Gastrocnemius medialis (tissue), 4 donors: Measurements from ENCODE around the gene STAG1. TPM values are rescaled to one million over a fixed set of nuclear protein-coding genes. Genes with fewer than 3 reads are reported as not detected.

Experiments
- ATAC-seq, 2 donors: fragments of 150-250 bp; one replicate each; pipeline ENCODE4 v1.9.1; 2016
- DNase-seq, 2 donors: peaks; one replicate each; pipeline ENCODE4 v3.0.0-alpha.2; 2019
- H3K27ac ChIP-seq, 4 donors: fragments of 200-600 bp; sonication (generic); 1 replicate in 1 of 4; 2 replicates in 3 of 4; pipeline ENCODE4 v1.5.1; 2016 to 2018; ENCODE audit warnings: mild to moderate bottlenecking in 2 of 4, moderate library complexity in 1 of 4
- H3K27me3 ChIP-seq, 3 donors: fragments of 200-600 bp; sonication (generic) in 2 of 3; 1 replicate in 1 of 3; 2 replicates in 2 of 3; pipeline versions ENCODE4 v1.5.1 to v1.6.0; 2016 to 2019; ENCODE audit warnings: mild to moderate bottlenecking in 1 of 3, moderate library complexity in 1 of 3
- H3K36me3 ChIP-seq, 2 donors: fragments of 200-600 bp; sonication (generic) in 1 of 2; one replicate each; pipeline ENCODE4 v1.5.1; 2017 to 2018
- H3K4me1 ChIP-seq, 2 donors: fragments of 200-600 bp; sonication (generic) in 1 of 2; one replicate each; pipeline ENCODE4 v1.5.1; 2016 to 2017; ENCODE audit warnings: mild to moderate bottlenecking in 2 of 2
- H3K4me3 ChIP-seq, 4 donors: fragments of 200-600 bp; sonication (generic) in 3 of 4; 1 replicate in 1 of 4; 2 replicates in 3 of 4; pipeline ENCODE4 v1.5.1; 2016 to 2019; ENCODE audit warnings: mild to moderate bottlenecking in 2 of 4
- H3K9me3 ChIP-seq, 3 donors: fragments of 200-600 bp; sonication (generic) in 2 of 3; 1 replicate in 1 of 3; 2 replicates in 2 of 3; pipeline ENCODE4 v1.5.1; 2016 to 2019
- POLR2A ChIP-seq, 2 donors: fragments of 450-650 bp; IDR thresholded peaks; one replicate each; pipeline ENCODE4 v1.6.1; 2017; ENCODE audit warnings: antibody characterized with exemption in 2 of 2, mild to moderate bottlenecking in 2 of 2, moderate library complexity in 2 of 2
- in situ Hi-C, 4 donors: fragments of 200-750 bp; cut with MboI; loops; one replicate each; pipeline versions ENCODE4 v1.15.0 to v1.8.0; 2017; ENCODE audit warnings: low sequenced_read_pairs in 4 of 4
- intact Hi-C: fragments of 100-400 bp; cut with DNase I; formaldehyde crosslinking; loops from one replicate; pipeline ENCODE4 v1.15.1; 2023; ENCODE audit warnings: low total_unique reads
- total RNA-seq, 4 donors: library from RNA; depleted of rRNA; stranded (reverse); fragments of >200 nt; gene quantifications; one replicate each; pipeline versions ENCODE4 v1.1.0 to v1.2.3, GENCODE V29; 2016
- TF ChIP-seq, protein P1 (sequence below), 5 experiments: fragments of 450-650 bp in 3 of 5; fragments of 200-600 bp in 2 of 5; sonication (generic) in 2 of 5; IDR thresholded peaks in 4 of 5; conservative IDR thresholded peaks in 1 of 5; 1 replicate in 4 of 5; 2 replicates in 1 of 5; pipeline ENCODE4 v1.5.1; 2016 to 2019; ENCODE audit warnings: antibody characterized with exemption in 5 of 5, mild to moderate bottlenecking in 3 of 5, moderate library complexity in 3 of 5

STAG1 gene
- total RNA-seq, 4 donors from 2014 or later, result 22.2 to 26.2 (median 23.7) TPM

DNA sequence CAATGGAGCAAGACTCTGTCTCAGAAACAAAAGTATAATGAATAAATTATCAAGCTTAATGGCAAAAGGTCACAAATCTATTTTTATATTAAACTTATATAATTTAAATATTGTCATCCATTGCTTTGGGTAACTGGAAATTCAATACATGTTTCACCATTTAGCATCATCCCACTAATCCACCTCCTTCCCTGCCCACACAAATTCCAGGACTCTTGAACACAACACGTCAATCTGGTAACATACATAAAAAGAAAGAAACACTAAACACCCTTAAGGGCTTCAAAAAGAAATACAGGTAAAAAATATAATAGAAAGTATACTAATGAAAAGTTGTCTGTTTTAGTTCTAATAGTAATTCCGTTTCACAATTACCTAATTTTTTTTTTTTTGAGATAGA is 149.4 kb downstream of the STAG1 start:
- TF ChIP-seq, protein P1, sequence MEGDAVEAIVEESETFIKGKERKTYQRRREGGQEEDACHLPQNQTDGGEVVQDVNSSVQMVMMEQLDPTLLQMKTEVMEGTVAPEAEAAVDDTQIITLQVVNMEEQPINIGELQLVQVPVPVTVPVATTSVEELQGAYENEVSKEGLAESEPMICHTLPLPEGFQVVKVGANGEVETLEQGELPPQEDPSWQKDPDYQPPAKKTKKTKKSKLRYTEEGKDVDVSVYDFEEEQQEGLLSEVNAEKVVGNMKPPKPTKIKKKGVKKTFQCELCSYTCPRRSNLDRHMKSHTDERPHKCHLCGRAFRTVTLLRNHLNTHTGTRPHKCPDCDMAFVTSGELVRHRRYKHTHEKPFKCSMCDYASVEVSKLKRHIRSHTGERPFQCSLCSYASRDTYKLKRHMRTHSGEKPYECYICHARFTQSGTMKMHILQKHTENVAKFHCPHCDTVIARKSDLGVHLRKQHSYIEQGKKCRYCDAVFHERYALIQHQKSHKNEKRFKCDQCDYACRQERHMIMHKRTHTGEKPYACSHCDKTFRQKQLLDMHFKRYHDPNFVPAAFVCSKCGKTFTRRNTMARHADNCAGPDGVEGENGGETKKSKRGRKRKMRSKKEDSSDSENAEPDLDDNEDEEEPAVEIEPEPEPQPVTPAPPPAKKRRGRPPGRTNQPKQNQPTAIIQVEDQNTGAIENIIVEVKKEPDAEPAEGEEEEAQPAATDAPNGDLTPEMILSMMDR (IDR thresholded peaks at IDR 0.05 in 4 of 5, conservative IDR thresholded peaks at IDR 0.05 in 1 of 5), result no peak
- TF ChIP-seq POLR2A (IDR thresholded peaks at IDR 0.05), result no peak
- Histone ChIP-seq H3K4me3 (no peak overlapping the region), H3K36me3 (peaks cover 0 to 5% of the 10 kb centered on the region in 2 donors), H3K4me1 (no peaks in the 10 kb centered on the region), H3K9me3 (no peaks in the 10 kb centered on the region), H3K27me3 (no peaks in the 10 kb centered on the region), H3K27ac (no peak overlapping the region)
- ATAC-seq (no peak), DNase-seq (no peak)
- intact Hi-C loops (no loop called here), in situ Hi-C loops (no loop called here)

DNA sequence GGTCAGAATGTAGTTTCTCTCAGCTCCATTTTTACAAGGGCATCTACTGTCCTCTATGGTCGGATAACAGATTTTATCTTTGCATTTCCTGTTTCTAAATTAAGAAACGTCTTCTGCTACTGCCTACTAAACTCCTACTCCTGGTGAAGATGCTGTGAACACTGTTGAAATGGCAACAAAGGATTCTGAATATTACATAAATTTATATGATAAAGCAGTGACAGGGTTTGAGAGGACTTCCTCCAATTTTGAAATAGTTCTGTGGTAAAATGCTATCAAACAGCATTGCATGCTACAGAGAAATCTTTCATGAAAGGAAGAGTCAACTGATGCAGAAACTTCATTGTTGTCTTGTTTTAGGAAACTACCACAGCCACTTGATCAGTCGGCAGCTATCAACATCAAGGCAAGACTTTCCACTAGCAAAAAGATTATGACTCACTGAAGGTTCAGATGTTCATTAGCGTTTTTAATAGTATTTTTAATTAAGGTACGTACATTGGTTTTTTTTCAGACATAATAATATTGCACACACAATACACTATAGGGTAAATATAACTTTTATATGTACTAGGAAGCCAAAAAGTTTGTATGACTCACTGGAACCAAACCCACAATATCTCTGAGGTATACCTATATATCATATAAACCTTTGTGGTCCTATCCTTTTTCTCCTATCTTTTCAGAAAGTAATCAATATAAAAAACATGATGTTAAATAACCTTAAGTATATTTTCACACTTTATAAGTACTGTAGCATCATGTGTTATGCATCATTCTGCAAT is 156.1 kb downstream of the STAG1 start:
- intact Hi-C loops, result no loop called here
- Histone ChIP-seq H3K27ac (no peak overlapping the region), H3K9me3 (no peaks in the 10 kb centered on the region), H3K27me3 (no peaks in the 10 kb centered on the region), H3K36me3 (no peaks in the 10 kb centered on the region), H3K4me3 (no peak overlapping the region), H3K4me1 (peaks cover 2 to 7% of the 10 kb centered on the region in 2 donors)
- DNase-seq, result no peak
- in situ Hi-C loops, result no loop called here
- TF ChIP-seq POLR2A (IDR thresholded peaks at IDR 0.05), result no peak
- TF ChIP-seq, protein P1 (IDR thresholded peaks at IDR 0.05 in 4 of 5, conservative IDR thresholded peaks at IDR 0.05 in 1 of 5), result no peak
- no peak for ATAC-seq

DNA sequence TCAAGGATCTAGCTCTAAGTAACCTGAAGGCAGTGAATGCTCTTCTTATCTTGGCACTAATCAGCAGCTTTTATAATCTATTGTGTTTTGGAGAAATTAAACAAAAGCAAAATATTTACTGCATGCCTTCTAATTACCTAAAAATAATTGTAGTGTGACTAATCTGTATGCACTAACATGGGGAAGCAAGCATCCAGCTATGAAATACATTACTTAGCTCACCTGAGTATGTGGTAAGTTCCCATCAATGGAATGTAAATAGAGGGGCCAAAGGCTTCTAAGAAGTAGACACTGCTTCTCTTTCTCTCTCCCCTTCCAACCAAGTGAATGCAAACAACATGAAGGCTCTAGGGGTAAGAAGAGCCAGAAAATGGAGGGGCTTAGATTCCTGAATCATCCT is 165.6 kb downstream of the STAG1 start:
- no peak for TF ChIP-seq POLR2A (IDR thresholded peaks at IDR 0.05)
- TF ChIP-seq, protein P1 (IDR thresholded peaks at IDR 0.05 in 4 of 5, conservative IDR thresholded peaks at IDR 0.05 in 1 of 5), result no peak
- Histone ChIP-seq H3K36me3 (no peaks in the 10 kb centered on the region), H3K4me1 (no peaks in the 10 kb centered on the region), H3K4me3 (no peak overlapping the region), H3K27ac (no peak overlapping the region), H3K27me3 (no peaks in the 10 kb centered on the region), H3K9me3 (no peaks in the 10 kb centered on the region)
- ATAC-seq, result no peak
- in situ Hi-C loops (no loop called here), intact Hi-C loops (no loop called here)
- no peak for DNase-seq

DNA sequence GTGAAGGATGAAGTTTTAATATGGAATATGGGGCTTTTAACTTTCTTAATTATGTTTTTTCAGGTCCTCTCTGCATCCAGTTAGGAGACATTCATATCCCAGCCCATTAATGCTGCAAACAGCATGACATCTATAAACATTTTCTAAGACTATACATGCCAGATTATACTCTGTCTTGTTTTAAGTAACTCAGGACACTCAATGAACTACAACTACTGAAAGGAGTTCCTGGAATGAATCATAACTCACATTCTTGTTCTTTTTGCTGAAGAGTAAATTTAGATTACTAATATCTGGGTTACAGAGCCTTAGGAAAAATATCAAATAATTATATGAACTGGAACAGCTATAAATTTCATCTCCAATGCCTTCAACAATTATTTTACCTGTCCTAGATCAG is 167.4 kb downstream of the STAG1 start:
- Histone ChIP-seq H3K27ac (no peak overlapping the region), H3K4me3 (no peak overlapping the region), H3K27me3 (no peaks in the 10 kb centered on the region), H3K4me1 (no peaks in the 10 kb centered on the region), H3K36me3 (no peaks in the 10 kb centered on the region), H3K9me3 (no peaks in the 10 kb centered on the region)
- intact Hi-C loops, result no loop called here
- in situ Hi-C loops, result no loop called here
- DNase-seq (no peak), ATAC-seq (no peak)
- TF ChIP-seq, protein P1 (IDR thresholded peaks at IDR 0.05 in 4 of 5, conservative IDR thresholded peaks at IDR 0.05 in 1 of 5), result no peak
- TF ChIP-seq POLR2A (IDR thresholded peaks at IDR 0.05), result no peak
